SKM-1 treated with dmso at 0.1 percent for 144 hours (cell line): ENCODE results near the gene PLOD1.
A peak's percentile ranks its signal among the peaks of the same experiment; 100 is the strongest.

Source experiments
- DNase-seq: peaks from one replicate; lab custom pipeline; 2025; ENCODE audit not compliant: unreplicated experiment; lab: John Stamatoyannopoulos, UW

PLOD1 gene

GRCh38 chr1:11977625-11978024, 43.1 kb downstream of the PLOD1 start:
- no peak for DNase-seq

DNA sequence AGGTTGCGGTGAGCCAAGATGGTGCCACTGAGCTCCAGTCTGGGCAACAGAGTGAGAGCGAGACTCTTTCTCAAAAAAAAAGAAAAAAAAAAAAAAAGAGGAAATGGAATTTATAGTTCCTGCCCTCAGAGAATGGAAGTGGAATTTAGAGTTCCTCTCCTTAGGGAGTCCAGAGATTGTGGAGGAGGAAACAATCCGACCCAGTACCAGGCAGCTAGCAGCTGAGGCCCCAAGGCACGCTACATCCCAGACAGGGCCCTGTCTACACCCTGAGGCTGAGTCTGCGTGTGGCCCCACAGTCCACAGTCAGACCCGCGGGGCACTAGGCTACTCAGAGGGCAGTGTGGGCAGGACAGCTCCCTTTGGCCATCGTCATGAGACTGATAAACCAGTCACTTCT, 43.8 kb downstream of the PLOD1 start:
- DNase-seq: no peak

GRCh38 chr1:11979028-11979850, 44.7 kb downstream of the PLOD1 start:
- no peak for DNase-seq

DNA sequence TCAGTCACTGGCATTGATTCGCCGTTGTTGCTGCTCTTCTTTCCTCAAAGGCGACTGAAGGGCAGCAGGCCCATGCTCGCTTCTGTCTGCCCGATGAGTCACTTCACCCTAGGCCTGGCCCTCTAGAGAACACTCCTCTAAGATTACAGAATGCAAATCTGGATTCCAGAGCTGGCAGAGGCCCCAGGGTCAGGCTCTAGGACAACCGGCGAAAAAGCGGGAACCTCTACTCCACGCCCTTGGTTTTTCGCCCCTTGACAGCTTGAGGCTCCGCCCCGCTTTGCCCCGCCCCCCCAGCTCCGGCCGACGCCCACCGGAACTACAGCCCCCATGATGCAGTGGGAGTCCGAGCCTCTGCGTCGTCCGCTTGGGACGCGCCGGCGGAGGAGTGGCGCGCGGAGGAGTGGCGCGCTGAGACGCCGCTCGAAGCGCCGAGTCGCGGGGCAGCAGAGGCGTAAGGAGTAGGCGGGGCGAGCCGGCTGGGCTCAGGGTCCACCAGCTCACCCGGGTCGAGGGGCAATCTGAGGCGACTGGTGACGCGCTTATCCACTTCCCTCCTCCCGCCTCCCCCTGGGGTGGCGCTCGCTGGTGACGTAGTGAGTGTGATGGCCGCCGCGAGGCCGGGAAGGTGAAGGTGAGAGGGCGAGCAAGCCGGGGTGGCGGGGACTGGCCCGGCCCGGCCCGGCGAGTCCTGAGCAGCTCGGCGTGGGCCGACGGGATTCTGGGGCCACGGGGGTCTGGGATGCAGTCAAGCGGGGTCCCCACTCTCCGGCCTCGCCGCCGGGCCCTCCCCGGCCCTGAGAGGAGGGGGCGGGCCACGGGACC, 45.5 kb downstream of the PLOD1 start, which contains the start of gene MFN2:
MFN2 (plus strand) TSS at position 594 of the 825 bp plus-strand sequence. CDS start 8,725 bp downstream, outside the sequence.
- peak; percentile 94 for DNase-seq

GRCh38 chr1:11980676-11980972, 46.1 kb downstream of the PLOD1 start:
- no peak for DNase-seq

- no peak for DNase-seq
Observed at GRCh38 chr1:11981378-11982009, 47.0 kb downstream of the PLOD1 start.

DNA sequence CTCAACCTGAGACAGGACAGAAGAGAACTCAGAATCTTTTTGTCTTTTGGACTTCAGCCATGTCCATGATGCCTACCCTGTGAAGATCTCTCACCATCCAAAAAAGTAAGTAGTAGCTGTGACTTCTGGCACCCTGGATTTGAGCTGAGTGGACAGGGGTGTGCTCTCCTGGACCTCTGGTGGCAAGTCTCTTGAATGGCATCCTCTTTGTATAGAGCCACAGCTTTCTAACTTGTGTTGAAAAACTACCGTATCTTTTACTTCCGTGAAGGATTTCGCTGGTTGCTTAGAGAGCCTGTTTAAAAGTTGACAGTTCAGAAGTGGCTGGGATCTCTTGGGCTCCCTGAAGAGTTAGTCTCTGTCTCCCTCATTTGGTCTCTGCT, 47.5 kb downstream of the PLOD1 start:
- DNase-seq: peak; percentile 27

- DNase-seq: no peak
Observed at GRCh38 chr1:11984121-11984520, 49.6 kb downstream of the PLOD1 start.

GRCh38 chr1:11984576-11984975, 50.1 kb downstream of the PLOD1 start:
- DNase-seq: no peak

DNA sequence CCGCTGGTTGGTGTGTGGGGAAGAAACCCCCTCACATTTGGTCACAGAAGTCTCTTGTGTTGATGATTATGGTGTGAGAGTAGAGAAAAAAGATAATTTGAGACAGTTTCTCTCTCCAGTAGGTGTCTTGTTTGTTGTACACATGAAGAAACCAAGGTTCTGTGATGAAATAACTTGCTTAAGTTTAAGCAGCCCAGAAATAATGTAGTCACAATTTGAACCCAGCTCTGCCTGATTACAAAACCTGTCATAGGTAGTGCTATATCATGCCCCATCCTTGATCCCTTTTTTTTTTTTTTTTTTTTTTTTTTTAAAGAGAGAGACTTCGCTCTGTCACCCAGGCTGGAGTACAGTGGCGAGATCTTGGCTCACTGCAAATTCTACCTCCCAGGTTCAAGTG, 50.7 kb downstream of the PLOD1 start:
- DNase-seq: no peak

DNA sequence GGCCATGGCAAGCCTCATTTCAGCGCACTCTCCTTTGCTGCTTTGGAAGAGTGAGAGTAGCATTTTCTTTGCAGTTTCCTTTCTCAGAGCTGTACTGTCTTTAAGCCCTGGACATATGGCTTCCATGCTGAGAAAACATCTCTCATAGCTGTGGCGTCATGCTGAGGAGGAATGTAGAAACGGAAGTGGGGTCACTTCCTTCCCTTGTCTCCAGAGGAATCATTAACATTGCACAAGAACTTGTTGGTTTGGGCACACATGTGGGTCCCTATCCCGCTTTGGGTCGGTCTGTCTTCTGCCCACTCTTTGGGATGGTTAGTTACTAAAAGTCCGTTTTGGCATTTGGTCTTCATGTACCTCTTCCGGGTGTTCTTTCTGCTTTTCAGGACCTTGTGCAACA, 51.3 kb downstream of the PLOD1 start:
- DNase-seq: peak; percentile 57

DNA sequence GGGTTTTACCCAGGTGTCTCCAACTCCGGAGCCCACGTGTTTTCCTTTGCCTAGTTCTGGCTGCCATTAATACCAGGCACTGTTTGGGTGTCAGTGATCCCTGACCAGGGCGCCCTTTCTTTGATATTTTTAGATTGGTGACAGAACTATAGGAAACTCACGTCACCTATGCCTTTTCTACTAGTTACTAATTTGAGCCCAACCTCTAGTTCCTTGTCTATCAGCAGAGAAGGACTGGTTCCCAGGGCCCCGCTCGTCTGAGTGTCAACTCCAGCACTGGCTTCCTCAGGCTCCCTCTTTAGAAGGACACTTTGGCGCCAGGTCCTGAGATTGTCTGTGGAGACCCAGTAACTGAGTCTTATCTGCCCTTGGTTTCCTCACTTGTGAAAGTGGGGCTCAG, 55.2 kb downstream of the PLOD1 start:
- DNase-seq: no peak

- no peak for DNase-seq
Observed at GRCh38 chr1:11990303-11991032, 56.0 kb downstream of the PLOD1 start.

- no peak for DNase-seq
Observed at GRCh38 chr1:11991969-11992676, 57.6 kb downstream of the PLOD1 start.

GRCh38 chr1:11997081-11997850, 62.7 kb downstream of the PLOD1 start:
- DNase-seq: no peak

- DNase-seq: no peak
Observed at GRCh38 chr1:11998636-11999035, 64.1 kb downstream of the PLOD1 start.

DNA sequence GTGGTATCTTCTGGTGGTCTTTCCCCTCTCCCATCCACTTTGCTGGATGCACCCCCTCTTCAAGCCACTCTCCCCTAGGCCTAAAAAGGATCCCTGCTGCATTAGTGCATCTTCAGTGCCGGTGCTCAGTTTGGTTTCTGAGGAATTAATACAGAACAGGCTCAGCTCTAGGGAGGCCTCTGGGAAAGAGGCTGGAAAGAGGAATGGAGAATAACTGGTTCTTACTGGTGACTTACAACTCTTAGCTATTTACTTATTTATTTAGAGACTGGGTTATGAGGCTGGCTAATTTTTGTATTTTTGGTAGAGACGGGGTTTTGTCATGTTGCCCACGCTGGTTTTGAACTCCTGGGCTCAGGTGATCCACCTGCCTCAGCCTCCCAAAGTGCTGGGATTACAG, 64.7 kb downstream of the PLOD1 start:
- no peak for DNase-seq

DNA sequence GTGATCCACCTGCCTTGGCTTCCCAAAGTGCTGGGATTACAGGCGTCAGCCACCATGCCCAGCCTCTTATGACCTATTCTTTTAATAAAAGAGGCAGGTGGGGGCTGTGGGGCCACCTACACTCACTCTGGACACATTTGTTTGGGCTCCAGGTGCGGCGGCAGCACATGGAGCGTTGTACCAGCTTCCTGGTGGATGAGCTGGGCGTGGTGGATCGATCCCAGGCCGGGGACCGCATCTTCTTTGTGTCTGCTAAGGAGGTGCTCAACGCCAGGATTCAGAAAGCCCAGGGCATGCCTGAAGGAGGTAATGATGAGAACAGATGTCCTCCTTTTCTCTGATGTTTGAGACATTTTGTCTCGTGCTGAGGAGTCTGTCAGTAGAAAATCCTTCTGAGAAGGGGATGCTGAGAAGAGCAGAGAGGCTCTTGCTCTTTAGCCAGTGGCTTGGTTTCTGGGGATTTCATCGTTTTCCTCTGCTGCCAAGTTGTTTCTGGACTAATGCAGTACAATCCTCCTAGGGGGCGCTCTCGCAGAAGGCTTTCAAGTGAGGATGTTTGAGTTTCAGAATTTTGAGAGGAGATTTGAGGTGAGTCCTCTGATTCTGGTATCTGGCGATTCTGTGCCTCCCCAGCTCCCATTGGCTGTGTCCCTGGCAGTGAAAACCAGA, 66.9 kb downstream of the PLOD1 start:
- DNase-seq: peak; percentile 36

DNA sequence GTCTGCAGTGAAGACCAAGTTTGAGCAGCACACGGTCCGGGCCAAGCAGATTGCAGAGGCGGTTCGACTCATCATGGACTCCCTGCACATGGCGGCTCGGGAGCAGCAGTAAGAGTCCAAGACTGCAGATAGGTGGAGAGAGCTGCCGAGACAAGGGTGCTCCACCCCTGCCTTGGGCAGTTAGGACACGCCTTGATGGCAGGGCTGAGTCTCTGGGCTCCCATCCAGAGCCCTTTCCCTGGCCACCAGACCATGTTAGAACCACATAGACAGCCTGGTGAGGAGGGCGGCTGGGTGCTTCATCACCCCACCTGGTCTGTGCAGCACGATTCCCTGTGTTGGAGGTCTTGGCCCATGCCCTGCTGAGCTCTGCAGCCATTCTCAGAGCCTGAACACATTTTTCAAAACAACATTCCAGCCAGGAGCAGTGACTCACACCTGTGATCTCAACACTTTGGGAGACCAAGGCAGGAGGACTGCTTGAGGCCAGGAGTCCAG, 67.5 kb downstream of the PLOD1 start:
- DNase-seq: no peak
